GM10847 (cell line): ENCODE measurements around the gene COL11A1.

Experiments used
- POLR2A ChIP-seq: IDR thresholded peaks from 2 replicates; pipeline ENCODE4 v1.6.1; 2011; ENCODE audit not compliant: insufficient read length; ENCODE audit errors: extremely low read depth

Gene COL11A1

GRCh38 chr1:102967786-102968185 is 140.5 kb downstream of the COL11A1 start:
- TF ChIP-seq POLR2A: no peak

GRCh38 chr1:102961549-102961948 is 146.8 kb downstream of the COL11A1 start:
- no peak for TF ChIP-seq POLR2A

GRCh38 chr1:102954576-102954975 is 153.7 kb downstream of the COL11A1 start:
- TF ChIP-seq POLR2A: no peak

- TF ChIP-seq POLR2A: no peak
These were observed 155.9 kb downstream of the COL11A1 start for GRCh38 chr1:102952400-102952799.

- no peak for TF ChIP-seq POLR2A
These were observed 166.0 kb downstream of the COL11A1 start for GRCh38 chr1:102942324-102942723.

GRCh38 chr1:102941366-102941947 is 166.9 kb downstream of the COL11A1 start:
- no peak for TF ChIP-seq POLR2A

- no peak for TF ChIP-seq POLR2A
These were observed 170.9 kb downstream of the COL11A1 start for GRCh38 chr1:102937401-102937800.

- TF ChIP-seq POLR2A: no peak
These were observed 188.7 kb downstream of the COL11A1 start for GRCh38 chr1:102919659-102920058.

- TF ChIP-seq POLR2A: no peak
These were observed 206.3 kb downstream of the COL11A1 start for GRCh38 chr1:102901996-102902395.

GRCh38 chr1:102899935-102900334 is 208.4 kb downstream of the COL11A1 start:
- no peak for TF ChIP-seq POLR2A

- no peak for TF ChIP-seq POLR2A
These were observed 210.8 kb downstream of the COL11A1 start for GRCh38 chr1:102897557-102897956.

GRCh38 chr1:102896771-102897170 is 211.6 kb downstream of the COL11A1 start:
- no peak for TF ChIP-seq POLR2A

- no peak for TF ChIP-seq POLR2A
These were observed 212.0 kb downstream of the COL11A1 start for GRCh38 chr1:102896286-102896685.

- TF ChIP-seq POLR2A: no peak
These were observed 216.3 kb downstream of the COL11A1 start for GRCh38 chr1:102891868-102892625.

- TF ChIP-seq POLR2A: no peak
These were observed 221.7 kb downstream of the COL11A1 start for GRCh38 chr1:102886638-102887037.

GRCh38 chr1:102884238-102884637 is 224.1 kb downstream of the COL11A1 start:
- no peak for TF ChIP-seq POLR2A

GRCh38 chr1:102879439-102879993 is 228.8 kb downstream of the COL11A1 start:
- no peak for TF ChIP-seq POLR2A

- no peak for TF ChIP-seq POLR2A
These were observed 232.6 kb downstream of the COL11A1 start for GRCh38 chr1:102875756-102876155.
